IMR-90 (cell line): ENCODE measurements around the gene COG4. TPM values are rescaled to one million over a fixed set of nuclear protein-coding genes. Genes with fewer than 3 reads are reported as not detected.

Source experiments
- ATAC-seq: fragments of 200-7000 bp; cut with Tn5 transposase; 2 replicates; pipeline ENCODE4 v1.9.1; 2020; ENCODE audit warnings: low read depth, mild to moderate bottlenecking, moderate library complexity
- BruUV-seq: library from RNA; stranded (reverse); fragments of 400-500 nt; replicated peaks from 2 replicates; lab custom pipeline; 2021; lab: Mats Ljungman, UMichigan
- CTCF ChIA-PET: fragments of 300-600 bp; formaldehyde crosslinking; extraction: SDS; loops from one replicate; lab custom pipeline; 2021; ENCODE audit warnings: antibody characterized with exemption; lab: Yijun Ruan, JAX
- POLR2A ChIA-PET: fragments of 300-600 bp; sonication (Branson Sonifier 250); formaldehyde crosslinking; loops from one replicate; lab custom pipeline; 2022; ENCODE audit warnings: antibody characterized with exemption; ENCODE audit not compliant: unreplicated experiment; lab: Charles Lee
- DNase-seq: peaks from one replicate; pipeline ENCODE4 v3.0.0; 2013
- H2AFZ ChIP-seq: replicated peaks from 2 replicates; pipeline ENCODE3; 2013; ENCODE audit warnings: low read length, mild to moderate bottlenecking; ENCODE audit not compliant: poor library complexity
- H2AK5ac ChIP-seq: 2 replicates; pipeline ENCODE4 v1.6.1; 2013; ENCODE audit warnings: low read depth, low read length, inconsistent platforms
- H2AK9ac ChIP-seq: replicated peaks from 2 replicates; pipeline ENCODE3; 2013; ENCODE audit warnings: mild to moderate bottlenecking, low read depth, low read length, moderate library complexity; ENCODE audit not compliant: poor library complexity
- H2BK120ac ChIP-seq: 2 replicates; pipeline ENCODE4 v1.6.1; 2013; ENCODE audit warnings: low read depth, low read length, inconsistent platforms
- H2BK15ac ChIP-seq: 3 replicates; pipeline ENCODE4 v1.6.1; 2013; ENCODE audit warnings: low read depth, low read length, inconsistent platforms
- H2BK20ac ChIP-seq: 2 replicates; pipeline ENCODE4 v1.6.1; 2013; ENCODE audit warnings: low read depth, mild to moderate bottlenecking, inconsistent platforms, low read length, moderate library complexity
- H2BK5ac ChIP-seq: 2 replicates; pipeline ENCODE4 v1.6.1; 2013; ENCODE audit warnings: mild to moderate bottlenecking, low read depth, low read length, inconsistent platforms; ENCODE audit not compliant: poor library complexity, severe bottlenecking
- H3K14ac ChIP-seq: replicated peaks from 2 replicates; pipeline ENCODE4 v1.6.1; 2013; ENCODE audit warnings: low read depth, low read length, inconsistent platforms
- H3K18ac ChIP-seq: 2 replicates; pipeline ENCODE4 v1.6.1; 2013; ENCODE audit warnings: low read depth, low read length, control low read depth
- H3K23ac ChIP-seq: 2 replicates; pipeline ENCODE4 v1.6.1; 2013; ENCODE audit warnings: low read depth, low read length, inconsistent platforms
- H3K27ac ChIP-seq: 2 replicates; pipeline ENCODE4 v1.5.1; 2013; ENCODE audit warnings: mild to moderate bottlenecking, control low read depth, low read length; ENCODE audit not compliant: insufficient read depth
- H3K27me3 ChIP-seq: 2 replicates; pipeline ENCODE4 v1.6.1; 2013; ENCODE audit warnings: low read length; ENCODE audit not compliant: control insufficient read depth, insufficient read depth
- H3K36me3 ChIP-seq: 2 replicates; pipeline ENCODE4 v1.6.1; 2013; ENCODE audit warnings: low read length, mixed read lengths; ENCODE audit not compliant: control insufficient read depth, insufficient read depth
- H3K4ac ChIP-seq: 2 replicates; pipeline ENCODE4 v1.6.1; 2013; ENCODE audit warnings: low read depth, low read length, inconsistent platforms
- H3K4me1 ChIP-seq: 2 replicates; pipeline ENCODE4 v1.6.1; 2013; ENCODE audit warnings: low read length, mixed read lengths; ENCODE audit not compliant: control insufficient read depth, insufficient read depth
- H3K4me2 ChIP-seq: 2 replicates; pipeline ENCODE4 v1.6.1; 2013; ENCODE audit warnings: low read depth, mild to moderate bottlenecking, control low read depth, low read length, moderate library complexity
- H3K4me3 ChIP-seq: 2 replicates; pipeline ENCODE4 v1.5.1; 2013; ENCODE audit warnings: low read depth, mild to moderate bottlenecking, control low read depth, low read length, moderate library complexity; ENCODE audit not compliant: insufficient read depth
- H3K56ac ChIP-seq: 2 replicates; pipeline ENCODE4 v1.6.1; 2013; ENCODE audit warnings: low read length, inconsistent platforms; ENCODE audit not compliant: insufficient read depth; ENCODE audit errors: extremely low read depth
- H3K79me1 ChIP-seq, 2 experiments: 2 replicates each; pipeline ENCODE4 v1.6.1; 2013; ENCODE audit warnings: low read length in 2 of 2, inconsistent platforms in 1 of 2, low read depth in 1 of 2
- H3K9ac ChIP-seq: 2 replicates; pipeline ENCODE4 v1.6.1; 2013; ENCODE audit warnings: low read depth, low read length, control low read depth
- H3K9me1 ChIP-seq: 2 replicates; pipeline ENCODE4 v1.6.1; 2013; ENCODE audit warnings: low read length, inconsistent platforms; ENCODE audit not compliant: insufficient read depth
- H3K9me3 ChIP-seq: 2 replicates; pipeline ENCODE4 v1.6.1; 2013; ENCODE audit warnings: low read length; ENCODE audit not compliant: control insufficient read depth, insufficient read depth
- H4K20me1 ChIP-seq: 2 replicates; pipeline ENCODE4 v1.6.1; 2013; ENCODE audit warnings: low read length, inconsistent platforms; ENCODE audit not compliant: insufficient read depth
- H4K5ac ChIP-seq: 2 replicates; pipeline ENCODE4 v1.6.1; 2013; ENCODE audit warnings: mild to moderate bottlenecking, low read depth, low read length, control low read depth
- H4K8ac ChIP-seq, 2 experiments: 2 replicates each; pipeline ENCODE4 v1.6.1; 2013; ENCODE audit warnings: low read depth in 2 of 2, low read length in 2 of 2, control low read depth in 1 of 2, inconsistent platforms in 1 of 2
- H4K91ac ChIP-seq: 2 replicates; pipeline ENCODE4 v1.6.1; 2013; ENCODE audit warnings: low read depth, low read length, inconsistent platforms; ENCODE audit not compliant: insufficient read depth
- BHLHE40 ChIP-seq: fragments of 150-350 bp; IDR thresholded peaks from 2 replicates; pipeline ENCODE4 v1.6.1; 2016; ENCODE audit warnings: mild to moderate bottlenecking, low read depth, low read length
- MAFK ChIP-seq: IDR thresholded peaks from 2 replicates; pipeline ENCODE4 v1.6.1; 2012; ENCODE audit warnings: low read depth, low read length, improper control_type of control experiment
- POLR2A ChIP-seq: IDR thresholded peaks from 2 replicates; pipeline ENCODE4 v1.6.1; 2012; ENCODE audit warnings: mild to moderate bottlenecking, low read depth, low read length
- SMC3 ChIP-seq: fragments of 150-350 bp; IDR thresholded peaks from 2 replicates; pipeline ENCODE4 v1.6.1; 2016; ENCODE audit warnings: low read depth, mild to moderate bottlenecking, antibody characterized with exemption, low read length, moderate library complexity
- WGBS, 2 experiments: methylation state at CpG; one replicate each; pipeline versions ENCODE4 v1.1.5 to v1.1.7; 2013; ENCODE audit warnings: missing lambda C conversion rate in 2 of 2; ENCODE audit not compliant: insufficient read length in 1 of 2; ENCODE audit errors: extremely low coverage in 2 of 2; 5-methylcytosine and 5-hydroxymethylcytosine counted together
- dilution Hi-C: fragments of 300-500 bp; cut with HindIII; formaldehyde crosslinking; loops from one replicate; pipeline ENCODE4 v1.14.3; 2018; ENCODE audit warnings: low sequenced_read_pairs; ENCODE audit not compliant: unreplicated experiment
- in situ Hi-C: fragments of 300-500 bp; cut with MboI; formaldehyde crosslinking; loops from 3 replicates; pipeline ENCODE4 v1.14.3; 2019; ENCODE audit warnings: low sequenced_read_pairs, inconsistent platforms, mixed read lengths
- intact Hi-C: fragments of 100-400 bp; cut with micrococcal nuclease; formaldehyde crosslinking; loops from 2 replicates; pipeline ENCODE4 v1.10.0; 2022
- polyA plus RNA-seq, 3 experiments: library from polyadenylated mRNA; depleted of rRNA; stranded (reverse); fragments of >200 nt; gene quantifications; 2 replicates each; pipeline ENCODE4 v1.2.3, GENCODE V29; 2012; ENCODE audit warnings: low replicate concordance in 1 of 3
- total RNA-seq: library from RNA; depleted of rRNA; stranded (reverse); fragments of >200 nt; gene quantifications from 2 replicates; pipeline ENCODE4 v1.2.3, GENCODE V29; 2012

Gene COG4
- total and polyA plus RNA-seq, 2 of the 4 experiments (the other 2 are of a cell fraction) = 47.5 to 96.1 TPM

DNA sequence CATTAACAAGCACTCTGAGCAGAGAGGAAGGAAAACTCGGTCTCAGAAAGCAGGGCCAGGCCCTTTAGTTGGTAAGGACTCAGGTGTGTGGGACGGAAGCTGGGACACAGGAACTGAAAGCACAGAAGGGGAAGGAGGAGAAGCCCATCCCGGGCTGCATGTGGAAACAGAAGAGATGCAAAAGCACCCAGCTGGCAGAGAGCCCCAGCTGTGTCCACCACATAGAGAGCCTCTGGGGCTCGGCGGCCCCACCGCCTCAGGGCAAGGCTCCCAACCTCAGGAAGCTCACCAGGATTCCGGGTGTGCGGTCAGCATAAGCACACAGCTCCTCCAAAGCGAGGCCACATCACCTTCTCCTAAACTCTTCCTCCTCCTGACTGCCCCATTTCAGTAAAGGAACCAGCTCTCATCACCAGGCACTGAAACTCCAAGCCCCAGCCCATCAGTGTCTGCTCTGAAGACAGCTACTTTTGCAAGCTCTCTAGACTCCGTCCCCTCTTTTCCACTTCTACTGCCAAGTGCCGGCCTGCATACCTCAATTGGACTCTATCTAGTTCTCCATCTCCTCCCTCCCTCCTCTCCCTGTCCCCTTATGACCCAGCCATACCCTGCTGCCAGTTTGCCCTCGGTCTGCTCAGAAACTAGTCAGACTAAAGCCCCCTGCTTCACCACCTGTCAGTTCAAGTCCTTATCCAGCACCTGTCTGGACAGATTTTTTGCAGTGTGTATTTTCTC is 90.5 kb downstream of the COG4 start:
- BruUV-seq = no TSS peak
- Histone ChIP-seq H3K4me1 (peaks cover 51% of the 10 kb centered on the region), H4K91ac (0 out of 2 replicates have a peak overlapping the region, but pooled peaks have one; percentile 1), H2BK15ac (no peak overlapping the region), H2AK9ac (no peak overlapping the region), H4K20me1 (peaks cover 65% of the 10 kb centered on the region), H3K9me3 (no peaks in the 10 kb centered on the region), H3K27me3 (no peaks in the 10 kb centered on the region), H2BK5ac (no peak overlapping the region), H2AFZ (no peak overlapping the region), H2BK120ac (peak overlapping the region; percentile 24; the same call in 1 of the 2 replicates), H3K4me3 (no peak overlapping the region), H3K79me1 (peaks cover 24 to 85% of the 10 kb centered on the region in 2 experiments), H3K56ac (no peak overlapping the region; the same call in 1 of the 2 replicates), H3K36me3 (peaks cover 4% of the 10 kb centered on the region; the same call in 1 of the 2 replicates), H3K4me2 (no peak overlapping the region; the same call in 1 of the 2 replicates), H2BK20ac (no peak overlapping the region), H4K8ac (peak overlapping the region in 1 of 2 experiments; percentile 17; a peak in 1 of 4 replicates), H4K5ac (no peak overlapping the region), H3K9me1 (peaks cover 49% of the 10 kb centered on the region), H3K14ac (peak overlapping the region; percentile 42; the same call in 1 of the 2 replicates), H3K23ac (peak overlapping the region; percentile 39), H2AK5ac (peak overlapping the region; percentile 32; the same call in 1 of the 2 replicates), H3K27ac (peak overlapping the region; percentile 7; the same call in 1 of the 2 replicates), H3K18ac (no peak overlapping the region), H3K4ac (peak overlapping the region; percentile 9), H3K9ac (no peak overlapping the region)
- 46% methylated on average over 3 of the region's 12 CpGs; no CpG with 5 or more reads in 1 of the 2 experiments for WGBS, 2 experiments
- no peak for DNase-seq
- no peak for ATAC-seq
- intact Hi-C loops = no loop called here
- dilution Hi-C loops = no loop called here
- in situ Hi-C loops = no loop called here
- ChIA-PET CTCF (interaction anchor here (0.5 to 0.9 kb wide), 2 partner anchors 52 to 200 kb away, joined by 3 read pairs; no protein-coding TSS in a partner anchor), POLR2A (interaction anchor here (1.5 kb wide), 1 partner anchor 52 kb away, joined by 4 read pairs; no protein-coding TSS in a partner anchor)
- TF ChIP-seq MAFK (no peak), SMC3 (no peak), POLR2A (no peak), BHLHE40 (no peak)
